Natural killer cell (primary cell): ENCODE data around the gene LRRC27. TPM values are rescaled to one million over a fixed set of nuclear protein-coding genes. Genes with fewer than 3 reads are reported as not detected.
A peak's percentile ranks its signal among the peaks of the same experiment; 100 is the strongest.

Experiments used
- ATAC-seq, 3 donors: fragments of 150-1000 bp in 2 of 3; fragments of 200-7000 bp in 1 of 3; cut with Tn5 transposase; 1 replicate in 1 of 3; 2 replicates in 2 of 3; pipeline ENCODE4 v1.10.0; 2021; ENCODE audit warnings: mild to moderate bottlenecking in 2 of 3, moderate library complexity in 2 of 3
- DNase-seq, 2 donors: peaks; one replicate each; pipeline versions ENCODE4 v3.0.0 to v3.0.0-alpha.2; 2013 to 2021; ENCODE audit warnings: mixed read lengths in 1 of 2
- H3K27ac ChIP-seq: one replicate; pipeline ENCODE4 v1.5.1; 2013; ENCODE audit warnings: mild to moderate bottlenecking, low read length
- H3K27me3 ChIP-seq: one replicate; pipeline ENCODE4 v1.6.1; 2013; ENCODE audit warnings: low read length; ENCODE audit not compliant: control insufficient read depth, insufficient read depth
- H3K36me3 ChIP-seq: one replicate; pipeline ENCODE4 v1.6.1; 2013; ENCODE audit warnings: low read length; ENCODE audit not compliant: control insufficient read depth, insufficient read depth
- H3K4me1 ChIP-seq: one replicate; pipeline ENCODE4 v1.6.1; 2013; ENCODE audit warnings: low read length; ENCODE audit not compliant: control insufficient read depth, insufficient read depth
- H3K4me3 ChIP-seq: one replicate; pipeline ENCODE4 v1.5.1; 2013; ENCODE audit warnings: low read length
- H3K9me3 ChIP-seq: one replicate; pipeline ENCODE4 v1.6.1; 2013; ENCODE audit warnings: low read length; ENCODE audit not compliant: control insufficient read depth, insufficient read depth
- H3K27ac Mint-ChIP-seq, 2 donors: one replicate each; pipeline ENCODE4 v1.8.0; 2022; ENCODE audit warnings: mild to moderate bottlenecking in 2 of 2, mixed read lengths in 2 of 2, moderate library complexity in 1 of 2
- H3K27me3 Mint-ChIP-seq, 2 donors: one replicate each; pipeline ENCODE4 v1.8.0; 2022; ENCODE audit warnings: low read depth in 2 of 2, mixed read lengths in 2 of 2
- H3K36me3 Mint-ChIP-seq: one replicate; pipeline ENCODE4 v1.8.0; 2022; ENCODE audit warnings: mixed read lengths
- H3K4me1 Mint-ChIP-seq, 2 donors: one replicate each; pipeline ENCODE4 v1.8.0; 2022; ENCODE audit warnings: mixed read lengths in 2 of 2
- H3K4me3 Mint-ChIP-seq: one replicate; pipeline ENCODE4 v1.8.0; 2022; ENCODE audit warnings: mild to moderate bottlenecking, moderate library complexity, mixed read lengths
- H3K9me3 Mint-ChIP-seq, 2 donors: one replicate each; pipeline ENCODE4 v1.8.0; 2022; ENCODE audit warnings: mixed read lengths in 2 of 2
- CTCF ChIP-seq: fragments of 200-600 bp; IDR thresholded peaks from one replicate; pipeline ENCODE4 v1.8.0; 2022; ENCODE audit warnings: antibody characterized with exemption
- WGBS: methylation state at CpG from one replicate; pipeline ENCODE4 v1.1.7; 2013; ENCODE audit warnings: missing lambda C conversion rate; ENCODE audit not compliant: insufficient coverage; 5-methylcytosine and 5-hydroxymethylcytosine counted together
- intact Hi-C: fragments of 100-400 bp; cut with micrococcal nuclease; formaldehyde crosslinking; loops from one replicate; pipeline ENCODE4 v1.14.2; 2022
- total RNA-seq, 4 donors: library from RNA; stranded (reverse); fragments of 120-200 nt in 1 of 4; gene quantifications; one replicate each; pipeline versions ENCODE4 v1.2.3 to v1.2.4, GENCODE V29; 2013 to 2022

LRRC27 gene
- total RNA-seq, 3 donors from 2014 or later (not counting 1 experiment from before 2014, with no cell fraction given) = 8.1 to 22.5 (median 9.9) TPM

DNA sequence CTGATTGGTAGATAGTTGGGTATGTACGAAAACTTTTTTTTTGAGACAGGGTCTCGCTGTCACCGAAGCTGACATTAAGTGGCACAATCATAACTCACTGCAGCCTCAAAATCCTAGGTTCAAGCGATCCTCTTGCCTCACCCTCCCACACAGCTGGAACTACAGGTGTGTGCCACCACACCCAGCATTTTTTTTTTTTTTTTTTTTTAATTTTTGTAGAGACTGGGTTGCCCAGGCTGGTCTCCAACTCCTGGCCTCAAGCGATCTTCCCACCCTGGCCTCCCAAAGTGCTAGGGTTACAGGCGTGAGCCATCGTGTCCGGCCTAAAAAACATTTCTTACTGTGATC is 1.5 kb upstream of the LRRC27 start:
- ATAC-seq (no peak), DNase-seq (no peak)
- H3K4me1 Mint-ChIP-seq = peaks cover 55 to 69% of the 10 kb centered on the region in 2 donors
- TF ChIP-seq CTCF = no peak
- Histone ChIP-seq H3K27me3 (no peaks in the 10 kb centered on the region), H3K27ac (peak overlapping the region; percentile 26), H3K4me1 (peaks cover 42% of the 10 kb centered on the region), H3K36me3 (no peaks in the 10 kb centered on the region), H3K9me3 (no peaks in the 10 kb centered on the region), H3K4me3 (peak overlapping the region; percentile 14)
- WGBS = 63% methylated on average over 8 of the region's 8 CpGs
- no peaks in the 10 kb centered on the region for H3K36me3 Mint-ChIP-seq
- intact Hi-C loops = no loop called here
- H3K4me3 Mint-ChIP-seq = peak overlapping the region; percentile 91
- peak overlapping the region; percentile 73 to 96 for H3K27ac Mint-ChIP-seq
- H3K9me3 Mint-ChIP-seq = no peaks in the 10 kb centered on the region
- H3K27me3 Mint-ChIP-seq = peaks cover 0 to 2% of the 10 kb centered on the region in 2 donors

GRCh38 chr10:132332433-132332754 is 401 bp downstream of the LRRC27 start:
- no peak for TF ChIP-seq CTCF
- Mint-ChIP-seq H3K9me3 (no peaks in the 10 kb centered on the region), H3K27me3 (peaks cover 0 to 2% of the 10 kb centered on the region in 2 donors), H3K27ac (peak overlapping the region; percentile 73 to 96), H3K4me1 (peaks cover 66 to 81% of the 10 kb centered on the region in 2 donors), H3K4me3 (peak overlapping the region; percentile 91), H3K36me3 (no peaks in the 10 kb centered on the region)
- H3K4me3 ChIP-seq = peak overlapping the region; percentile 67
- H3K9me3 ChIP-seq = no peaks in the 10 kb centered on the region
- no peak for DNase-seq
- H3K36me3 ChIP-seq = no peaks in the 10 kb centered on the region
- peaks cover 55% of the 10 kb centered on the region for H3K4me1 ChIP-seq
- intact Hi-C loops = no loop called here
- peak in 2 of 3 donors; percentile 2 to 21 for ATAC-seq
- peak overlapping the region; percentile 87 for H3K27ac ChIP-seq
- H3K27me3 ChIP-seq = no peaks in the 10 kb centered on the region
- 11% methylated on average over 16 of the region's 16 CpGs for WGBS

- Mint-ChIP-seq H3K4me3 (peak overlapping the region; percentile 91), H3K9me3 (no peaks in the 10 kb centered on the region), H3K27ac (peak overlapping the region; percentile 73 to 96), H3K4me1 (peaks cover 60 to 78% of the 10 kb centered on the region in 2 donors), H3K36me3 (no peaks in the 10 kb centered on the region), H3K27me3 (peaks cover 0 to 2% of the 10 kb centered on the region in 2 donors)
- intact Hi-C loops = no loop called here
- WGBS = 95% methylated on average over 6 of the region's 7 CpGs
- Histone ChIP-seq H3K27ac (no peak overlapping the region), H3K9me3 (no peaks in the 10 kb centered on the region), H3K27me3 (no peaks in the 10 kb centered on the region), H3K36me3 (no peaks in the 10 kb centered on the region), H3K4me3 (no peak overlapping the region), H3K4me1 (peaks cover 60% of the 10 kb centered on the region)
- no peak for DNase-seq
- TF ChIP-seq CTCF = no peak
- ATAC-seq = no peak
Observed at GRCh38 chr10:132333386-132333785, 1.4 kb downstream of the LRRC27 start.

- no peak overlapping the region for H3K4me3 ChIP-seq
Observed at GRCh38 chr10:132334631-132335188, 2.7 kb downstream of the LRRC27 start.

More at GRCh38 chr10:132334631-132335188, 2.7 kb downstream of the LRRC27 start:
- WGBS = 73% methylated on average over 3 of the region's 4 CpGs
- Mint-ChIP-seq H3K4me3 (peak overlapping the region; percentile 96), H3K4me1 (peaks cover 50 to 64% of the 10 kb centered on the region in 2 donors), H3K27me3 (peaks cover 0 to 2% of the 10 kb centered on the region in 2 donors), H3K27ac (peak overlapping the region; percentile 94 to 96), H3K9me3 (no peaks in the 10 kb centered on the region), H3K36me3 (no peaks in the 10 kb centered on the region)
- Histone ChIP-seq H3K36me3 (no peaks in the 10 kb centered on the region), H3K27me3 (no peaks in the 10 kb centered on the region), H3K4me1 (peaks cover 49% of the 10 kb centered on the region), H3K9me3 (no peaks in the 10 kb centered on the region), H3K27ac (peak overlapping the region; percentile 11)
- ATAC-seq = no peak
- no peak for TF ChIP-seq CTCF
- DNase-seq = no peak
- intact Hi-C loops = loop anchor here (1.0 to 2.0 kb wide), 3 partner anchors 26 to 204 kb away; no protein-coding TSS in a partner anchor
